Panc1 (cell line): ENCODE results near the gene FFAR1. TPM values are rescaled to one million over a fixed set of nuclear protein-coding genes. Genes with fewer than 3 reads are reported as not detected.
"Not testable (repeated sequence)": the region's sequence is repeated elsewhere in the genome, so short reads cannot be mapped to it uniquely, and the experiment has no call there.

Experiments
- ATAC-seq: fragments of 200-7000 bp; cut with Tn5 transposase; 2 replicates; pipeline ENCODE4 v1.9.1; 2020; ENCODE audit warnings: mild to moderate bottlenecking, moderate library complexity
- BruUV-seq: library from RNA; stranded (reverse); fragments of 400-500 nt; replicated peaks from 2 replicates; lab custom pipeline; 2021; lab: Mats Ljungman, UMichigan
- CTCF ChIA-PET: fragments of 300-600 bp; sonication (Branson Sonifier 250); formaldehyde crosslinking; loops from one replicate; lab custom pipeline; 2022; ENCODE audit warnings: antibody characterized with exemption; lab: Charles Lee
- POLR2A ChIA-PET: fragments of 300-600 bp; sonication (Branson Sonifier 250); formaldehyde crosslinking; loops from one replicate; lab custom pipeline; 2022; ENCODE audit warnings: antibody characterized with exemption; lab: Charles Lee
- DNase-seq: peaks from one replicate; pipeline ENCODE4 v3.0.0-alpha.2; 2010; ENCODE audit warnings: low read depth, low spot score
- H3K27ac ChIP-seq: 2 replicates; pipeline ENCODE4 v1.5.1; 2011; ENCODE audit warnings: mild to moderate bottlenecking, low read length, inconsistent platforms
- H3K27me3 ChIP-seq: fragments of 200-500 bp; sonication (Bioruptor generic); 2 replicates; pipeline ENCODE4 v1.6.0; 2014; ENCODE audit warnings: low read length, inconsistent platforms; ENCODE audit not compliant: control insufficient read depth, insufficient read depth
- H3K36me3 ChIP-seq: fragments of 200-500 bp; sonication (Bioruptor generic); 2 replicates; pipeline ENCODE4 v1.5.1; 2014; ENCODE audit warnings: inconsistent platforms, mild to moderate bottlenecking, low read length, moderate library complexity; ENCODE audit not compliant: control insufficient read depth, insufficient read depth
- H3K4me1 ChIP-seq: 2 replicates; pipeline ENCODE4 v1.5.1; 2011; ENCODE audit warnings: inconsistent platforms, mild to moderate bottlenecking, low read length, moderate library complexity; ENCODE audit not compliant: control insufficient read depth, insufficient read depth
- H3K4me3 ChIP-seq, 2 experiments: 2 replicates each; pipeline ENCODE4 v1.5.1; 2011 to 2012; ENCODE audit warnings: low read depth in 2 of 2, low read length in 2 of 2, mild to moderate bottlenecking in 2 of 2, inconsistent platforms in 1 of 2, moderate library complexity in 1 of 2
- H3K9me3 ChIP-seq: fragments of 200-500 bp; sonication (Bioruptor generic); 2 replicates; pipeline ENCODE4 v1.5.1; 2014; ENCODE audit warnings: low read depth, mild to moderate bottlenecking, inconsistent platforms, low read length, moderate library complexity; ENCODE audit not compliant: control insufficient read depth, insufficient read depth
- POLR2AphosphoS5 ChIP-seq: IDR thresholded peaks from 2 replicates; pipeline ENCODE4 v1.6.1; 2012; ENCODE audit warnings: mild to moderate bottlenecking, low read depth, low read length, moderate library complexity
- SIN3A ChIP-seq: IDR thresholded peaks from 2 replicates; pipeline ENCODE4 v1.6.1; 2012; ENCODE audit warnings: low read depth, mild to moderate bottlenecking, low read length, moderate library complexity, borderline replicate concordance; ENCODE audit not compliant: insufficient read depth
- TCF7L2 ChIP-seq: IDR thresholded peaks from 2 replicates; pipeline ENCODE4 v1.6.1; 2011; ENCODE audit warnings: mild to moderate bottlenecking, low read depth, low read length, inconsistent platforms
- in situ Hi-C: cut with HindIII; loops from 2 replicates; pipeline ENCODE4 v1.10.0; 2016; ENCODE audit warnings: low sequenced_read_pairs, low pct_unique_long_range_greater_than_20kb
- intact Hi-C: fragments of 100-400 bp; cut with micrococcal nuclease; formaldehyde crosslinking; loops from one replicate; pipeline ENCODE4 v1.10.0; 2022; ENCODE audit not compliant: unreplicated experiment
- total RNA-seq: library from RNA; stranded (reverse); gene quantifications from one replicate; pipeline ENCODE4 v1.2.1, GENCODE V29; 2021; ENCODE audit not compliant: unreplicated experiment
- TF ChIP-seq, protein P1 (sequence below), 2 experiments: IDR thresholded peaks; 2 replicates each; pipeline ENCODE4 v1.6.1; 2011 to 2012; ENCODE audit warnings: low read depth in 2 of 2, control low read depth in 1 of 2, low read length in 1 of 2, mild to moderate bottlenecking in 1 of 2, moderate library complexity in 1 of 2; ENCODE audit not compliant: insufficient read depth in 1 of 2
- TF ChIP-seq, protein P2 (sequence below): fragments of 450-650 bp; IDR thresholded peaks from 2 replicates; pipeline ENCODE4 v1.5.1; 2017; ENCODE audit warnings: mild to moderate bottlenecking

Gene FFAR1
- total RNA-seq, 1 experiment from 2014 or later, result not detected

GRCh38 chr19:35357867-35358573 lies 10.3 kb downstream of the FFAR1 start, which contains the start of gene FFAR3:
TSS of gene FFAR3 (plus strand) at chr19:35358460. CDS start at chr19:35358891, 431 bp downstream.
- Histone ChIP-seq H3K9me3 (no peaks in the 10 kb centered on the region), H3K36me3 (no peaks in the 10 kb centered on the region), H3K27me3 (peaks cover 2% of the 10 kb centered on the region; the same call in 1 of the 2 replicates), H3K4me3 (no peak within 1 kb of the TSS), H3K4me1 (no peaks in the 10 kb centered on the region), H3K27ac (no peak within 1 kb of the TSS)
- POLR2A ChIA-PET, result no interaction called here
- TF ChIP-seq TCF7L2 (no peak), POLR2AphosphoS5 (no peak), SIN3A (no peak)
- TF ChIP-seq, protein P1, sequence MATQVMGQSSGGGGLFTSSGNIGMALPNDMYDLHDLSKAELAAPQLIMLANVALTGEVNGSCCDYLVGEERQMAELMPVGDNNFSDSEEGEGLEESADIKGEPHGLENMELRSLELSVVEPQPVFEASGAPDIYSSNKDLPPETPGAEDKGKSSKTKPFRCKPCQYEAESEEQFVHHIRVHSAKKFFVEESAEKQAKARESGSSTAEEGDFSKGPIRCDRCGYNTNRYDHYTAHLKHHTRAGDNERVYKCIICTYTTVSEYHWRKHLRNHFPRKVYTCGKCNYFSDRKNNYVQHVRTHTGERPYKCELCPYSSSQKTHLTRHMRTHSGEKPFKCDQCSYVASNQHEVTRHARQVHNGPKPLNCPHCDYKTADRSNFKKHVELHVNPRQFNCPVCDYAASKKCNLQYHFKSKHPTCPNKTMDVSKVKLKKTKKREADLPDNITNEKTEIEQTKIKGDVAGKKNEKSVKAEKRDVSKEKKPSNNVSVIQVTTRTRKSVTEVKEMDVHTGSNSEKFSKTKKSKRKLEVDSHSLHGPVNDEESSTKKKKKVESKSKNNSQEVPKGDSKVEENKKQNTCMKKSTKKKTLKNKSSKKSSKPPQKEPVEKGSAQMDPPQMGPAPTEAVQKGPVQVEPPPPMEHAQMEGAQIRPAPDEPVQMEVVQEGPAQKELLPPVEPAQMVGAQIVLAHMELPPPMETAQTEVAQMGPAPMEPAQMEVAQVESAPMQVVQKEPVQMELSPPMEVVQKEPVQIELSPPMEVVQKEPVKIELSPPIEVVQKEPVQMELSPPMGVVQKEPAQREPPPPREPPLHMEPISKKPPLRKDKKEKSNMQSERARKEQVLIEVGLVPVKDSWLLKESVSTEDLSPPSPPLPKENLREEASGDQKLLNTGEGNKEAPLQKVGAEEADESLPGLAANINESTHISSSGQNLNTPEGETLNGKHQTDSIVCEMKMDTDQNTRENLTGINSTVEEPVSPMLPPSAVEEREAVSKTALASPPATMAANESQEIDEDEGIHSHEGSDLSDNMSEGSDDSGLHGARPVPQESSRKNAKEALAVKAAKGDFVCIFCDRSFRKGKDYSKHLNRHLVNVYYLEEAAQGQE (IDR thresholded peaks at IDR 0.05; ENCODE audit: insufficient read depth in 1 of 2, low read depth in 2 of 2, low read length in 1 of 2), result no peak
- TF ChIP-seq, protein P2, sequence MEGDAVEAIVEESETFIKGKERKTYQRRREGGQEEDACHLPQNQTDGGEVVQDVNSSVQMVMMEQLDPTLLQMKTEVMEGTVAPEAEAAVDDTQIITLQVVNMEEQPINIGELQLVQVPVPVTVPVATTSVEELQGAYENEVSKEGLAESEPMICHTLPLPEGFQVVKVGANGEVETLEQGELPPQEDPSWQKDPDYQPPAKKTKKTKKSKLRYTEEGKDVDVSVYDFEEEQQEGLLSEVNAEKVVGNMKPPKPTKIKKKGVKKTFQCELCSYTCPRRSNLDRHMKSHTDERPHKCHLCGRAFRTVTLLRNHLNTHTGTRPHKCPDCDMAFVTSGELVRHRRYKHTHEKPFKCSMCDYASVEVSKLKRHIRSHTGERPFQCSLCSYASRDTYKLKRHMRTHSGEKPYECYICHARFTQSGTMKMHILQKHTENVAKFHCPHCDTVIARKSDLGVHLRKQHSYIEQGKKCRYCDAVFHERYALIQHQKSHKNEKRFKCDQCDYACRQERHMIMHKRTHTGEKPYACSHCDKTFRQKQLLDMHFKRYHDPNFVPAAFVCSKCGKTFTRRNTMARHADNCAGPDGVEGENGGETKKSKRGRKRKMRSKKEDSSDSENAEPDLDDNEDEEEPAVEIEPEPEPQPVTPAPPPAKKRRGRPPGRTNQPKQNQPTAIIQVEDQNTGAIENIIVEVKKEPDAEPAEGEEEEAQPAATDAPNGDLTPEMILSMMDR, result no peak
- ATAC-seq (no peak), DNase-seq (no peak)
- no TSS peak for BruUV-seq
- in situ Hi-C loops (no loop called here), intact Hi-C loops (loop anchor here (10.0 kb wide), 1 partner anchor 137 kb away; the partner anchor contains the start of gene KRTDAP)
- CTCF ChIA-PET, result interaction anchor here (1.3 kb wide), 1 partner anchor 26 kb away, joined by 3 read pairs; no protein-coding TSS in a partner anchor

DNA sequence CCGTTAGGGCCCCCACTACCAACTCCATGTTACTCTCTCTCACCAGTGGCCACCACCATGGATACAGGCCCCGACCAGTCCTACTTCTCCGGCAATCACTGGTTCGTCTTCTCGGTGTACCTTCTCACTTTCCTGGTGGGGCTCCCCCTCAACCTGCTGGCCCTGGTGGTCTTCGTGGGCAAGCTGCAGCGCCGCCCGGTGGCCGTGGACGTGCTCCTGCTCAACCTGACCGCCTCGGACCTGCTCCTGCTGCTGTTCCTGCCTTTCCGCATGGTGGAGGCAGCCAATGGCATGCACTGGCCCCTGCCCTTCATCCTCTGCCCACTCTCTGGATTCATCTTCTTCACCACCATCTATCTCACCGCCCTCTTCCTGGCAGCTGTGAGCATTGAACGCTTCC lies 11.1 kb downstream of the FFAR1 start:
- intact Hi-C loops, result loop anchor here (10.0 kb wide), 1 partner anchor 136 kb away; the partner anchor contains the start of gene KRTDAP
- DNase-seq, H3K27me3 ChIP-seq, H3K4me3 ChIP-seq, CTCF ChIA-PET, H3K9me3 ChIP-seq, H3K27ac ChIP-seq, POLR2A ChIA-PET, BruUV-seq, H3K36me3 ChIP-seq, H3K4me1 ChIP-seq, ATAC-seq, in situ Hi-C loops: not testable (repeated sequence)

GRCh38 chr19:35359395-35359794 lies 11.7 kb downstream of the FFAR1 start:
- CTCF ChIA-PET, POLR2A ChIA-PET, H3K9me3 ChIP-seq, H3K36me3 ChIP-seq, DNase-seq, H3K27ac ChIP-seq, H3K27me3 ChIP-seq, ATAC-seq, BruUV-seq, H3K4me3 ChIP-seq, H3K4me1 ChIP-seq, in situ Hi-C loops: not testable (repeated sequence)
- intact Hi-C loops, result loop anchor here (10.0 kb wide), 1 partner anchor 135 kb away; the partner anchor contains the start of gene KRTDAP

DNA sequence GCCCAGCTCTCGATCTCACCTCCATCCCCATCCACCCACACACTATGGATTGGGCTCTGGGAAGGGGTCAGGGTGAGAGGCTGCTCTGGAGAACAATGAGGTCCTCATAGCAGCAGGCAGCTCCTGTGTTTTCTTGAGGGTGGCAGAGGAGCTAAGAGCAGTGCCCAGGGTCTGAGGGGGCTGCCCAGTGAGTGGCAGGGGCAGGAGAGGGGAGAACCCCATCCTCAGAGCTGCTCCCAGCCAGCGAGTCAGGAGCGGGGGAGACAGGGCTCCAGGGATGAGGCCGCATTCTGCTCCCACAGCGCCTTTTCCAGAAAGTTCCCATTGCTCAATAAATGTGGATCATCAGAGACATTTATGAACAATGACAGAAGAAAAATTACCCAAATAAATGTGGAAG lies 12.4 kb downstream of the FFAR1 start:
- H3K4me3 ChIP-seq, CTCF ChIA-PET, H3K4me1 ChIP-seq, ATAC-seq, BruUV-seq, H3K27ac ChIP-seq, DNase-seq, POLR2A ChIA-PET, H3K36me3 ChIP-seq, intact Hi-C loops, H3K27me3 ChIP-seq, H3K9me3 ChIP-seq, in situ Hi-C loops: not testable (repeated sequence)
